GM19467 (cell line): ENCODE data around the gene CSF3.

Source experiments
- ATAC-seq: cut with Tn5 transposase; IDR thresholded peaks from one replicate; pipeline ENCODE4 v1.9.1; 2021; ENCODE audit warnings: mild to moderate bottlenecking, moderate library complexity; ENCODE audit not compliant: unreplicated experiment

The CSF3 gene

DNA sequence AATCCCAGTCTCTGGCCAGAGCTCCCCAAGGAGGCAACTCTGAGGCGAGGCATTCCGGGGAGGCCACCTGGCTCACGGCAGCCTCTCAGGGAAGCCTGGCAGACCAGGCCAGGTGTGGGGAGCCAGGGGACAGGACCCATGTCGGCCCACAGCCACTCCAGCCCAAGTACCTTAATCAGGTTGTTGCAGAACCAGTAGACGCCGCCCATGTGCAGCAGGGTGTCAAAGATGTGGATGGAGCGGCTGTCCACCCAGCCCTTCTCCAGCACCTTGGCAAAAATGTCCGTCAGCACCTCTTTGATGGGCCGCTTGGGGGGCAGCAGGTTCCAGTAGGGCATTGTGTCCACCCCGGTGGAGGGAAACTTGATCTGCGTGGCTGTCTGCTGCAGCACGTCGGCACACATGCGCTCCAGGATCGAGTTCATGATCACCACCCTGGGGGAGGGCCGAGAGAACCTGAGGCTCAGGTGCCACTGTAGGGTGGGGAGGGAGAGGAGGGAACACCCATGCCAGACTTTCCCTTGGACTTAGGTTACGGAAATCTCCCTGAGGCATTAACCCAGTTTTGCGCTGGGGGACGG, 7.8 kb downstream of the CSF3 start:
- ATAC-seq, result no peak

- no peak for ATAC-seq
Observed at GRCh38 chr17:40023590-40024292, 8.5 kb downstream of the CSF3 start.

DNA sequence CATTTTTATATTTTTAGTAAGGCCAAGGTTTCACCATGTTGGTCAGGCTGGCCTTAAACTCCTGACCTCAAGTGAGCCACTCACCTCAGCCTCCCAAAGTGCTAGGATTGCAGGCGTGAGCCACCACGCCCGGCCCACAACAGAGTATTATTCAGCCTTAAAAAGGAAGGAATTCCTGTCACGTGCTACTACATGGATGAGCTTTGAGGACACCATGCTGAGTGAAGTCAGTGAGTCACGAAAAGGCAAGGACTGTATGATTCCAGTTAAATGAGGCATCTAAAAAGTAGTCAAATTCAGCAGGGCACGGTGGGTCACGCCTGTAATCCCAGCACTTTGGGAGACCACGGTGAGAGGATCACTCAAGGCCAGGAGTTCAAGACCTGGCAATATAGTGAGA, 9.7 kb downstream of the CSF3 start:
- ATAC-seq, result no peak

DNA sequence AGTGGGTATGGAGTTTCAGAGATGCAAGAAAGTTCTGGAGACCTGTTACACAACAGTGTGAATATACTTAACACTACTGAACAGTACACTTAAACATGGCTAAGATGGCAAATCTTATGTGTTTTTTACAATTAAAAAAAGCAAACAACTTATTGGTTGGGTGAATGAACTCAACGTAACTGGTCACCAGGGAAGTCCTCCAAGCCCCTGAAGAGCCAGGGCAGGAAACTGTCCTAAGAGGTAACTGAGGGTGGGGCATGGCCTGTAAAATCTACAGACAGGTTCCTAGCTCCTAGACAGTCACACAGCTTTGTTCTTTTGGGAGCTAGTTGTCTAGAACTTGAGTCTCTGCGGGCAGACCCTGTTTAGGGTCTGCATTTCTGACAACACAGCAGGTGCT, 10.3 kb downstream of the CSF3 start:
- no peak for ATAC-seq

GRCh38 chr17:40025991-40026815, 11.0 kb downstream of the CSF3 start:
- no peak for ATAC-seq

- ATAC-seq, result no peak
Observed at GRCh38 chr17:40026816-40027613, 11.8 kb downstream of the CSF3 start.

DNA sequence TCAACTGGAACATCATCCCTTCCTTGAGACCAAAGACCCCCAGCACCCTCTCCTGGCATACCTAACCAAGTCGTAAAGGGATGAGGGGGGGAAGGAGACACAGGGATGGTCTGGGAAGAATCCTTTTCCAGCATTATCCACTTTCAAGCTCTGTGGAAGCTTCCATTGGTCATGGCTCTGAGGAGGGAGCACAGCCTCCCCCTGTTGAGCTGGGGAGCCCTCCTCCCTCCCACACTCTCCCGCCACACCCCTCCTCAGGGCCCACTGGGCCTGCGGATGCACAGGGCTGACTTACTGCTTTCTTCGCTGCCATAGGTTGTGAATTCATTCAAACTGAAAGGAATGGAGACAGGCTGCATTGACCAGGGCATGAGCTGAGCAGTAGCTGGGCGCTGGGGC, 12.4 kb downstream of the CSF3 start:
- no peak for ATAC-seq

DNA sequence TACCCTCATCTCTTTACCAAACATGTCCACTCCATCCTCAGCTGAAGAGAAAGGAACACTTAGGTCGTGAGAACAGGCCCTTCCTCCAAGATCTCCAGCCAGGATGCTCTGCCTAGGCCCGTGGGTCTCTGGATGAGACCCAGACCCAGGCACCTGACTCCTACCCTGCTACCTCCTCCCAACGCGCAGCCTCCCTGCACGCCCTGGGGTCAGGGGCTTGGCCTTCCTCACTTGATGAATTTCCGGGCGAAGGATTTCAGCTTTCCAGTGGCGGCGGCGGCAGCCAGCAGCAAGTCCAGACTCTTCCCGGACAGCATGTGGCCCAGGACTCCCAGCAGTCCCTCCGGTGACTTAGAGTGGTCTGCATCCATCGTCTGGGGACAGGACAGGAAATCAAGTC, 13.4 kb downstream of the CSF3 start:
- no peak for ATAC-seq

- ATAC-seq, result no peak
Observed at GRCh38 chr17:40031706-40032105, 16.5 kb downstream of the CSF3 start.

DNA sequence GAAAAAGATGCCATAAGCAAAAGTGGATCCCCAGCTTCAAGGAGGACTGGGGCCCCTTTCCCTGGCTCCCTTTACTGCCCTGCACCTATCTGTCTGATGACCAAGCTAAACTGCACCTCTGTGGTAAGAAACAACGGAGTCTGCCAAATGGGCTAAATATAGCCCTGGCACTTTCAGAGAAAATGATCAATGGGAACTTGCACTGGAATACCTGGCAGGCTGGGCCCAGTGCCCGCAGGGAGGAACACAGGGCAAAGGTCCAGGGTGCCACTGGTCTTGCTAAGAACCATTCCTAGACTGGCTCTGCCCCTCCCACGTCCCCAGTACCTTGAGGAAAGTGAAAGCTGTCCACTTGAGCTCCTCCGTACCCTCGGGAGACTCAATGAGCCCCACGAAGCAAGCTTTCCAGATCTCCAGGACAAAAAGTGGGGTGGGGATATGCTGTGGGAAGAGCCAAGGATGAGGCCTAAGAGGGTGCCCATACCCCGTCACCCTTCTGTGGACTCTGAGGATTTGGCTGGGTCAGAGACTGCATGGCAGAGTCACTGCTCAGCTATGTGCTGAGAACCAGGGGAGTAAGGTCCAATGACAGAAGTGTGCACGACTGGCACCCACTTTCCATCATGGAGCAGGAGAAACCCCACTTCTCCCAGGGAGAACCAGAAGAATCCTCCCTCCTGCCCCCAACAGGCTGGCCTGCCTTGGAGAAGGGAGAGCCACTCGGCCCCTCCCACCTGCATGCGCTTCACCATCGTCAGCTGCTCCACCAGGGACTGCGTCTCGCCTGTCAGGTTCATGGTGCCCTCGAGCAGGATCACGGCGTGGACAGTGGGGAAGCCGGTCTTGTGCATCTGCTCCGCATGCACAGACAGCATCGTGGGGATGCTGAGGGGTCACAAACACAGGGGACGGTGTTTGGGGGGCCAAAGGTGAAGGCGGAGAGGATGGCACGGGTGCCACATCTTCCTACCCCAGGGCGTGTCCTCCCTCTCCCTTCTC, 17.4 kb downstream of the CSF3 start:
- no peak for ATAC-seq

- no peak for ATAC-seq
Observed at GRCh38 chr17:40033339-40033738, 18.1 kb downstream of the CSF3 start.

DNA sequence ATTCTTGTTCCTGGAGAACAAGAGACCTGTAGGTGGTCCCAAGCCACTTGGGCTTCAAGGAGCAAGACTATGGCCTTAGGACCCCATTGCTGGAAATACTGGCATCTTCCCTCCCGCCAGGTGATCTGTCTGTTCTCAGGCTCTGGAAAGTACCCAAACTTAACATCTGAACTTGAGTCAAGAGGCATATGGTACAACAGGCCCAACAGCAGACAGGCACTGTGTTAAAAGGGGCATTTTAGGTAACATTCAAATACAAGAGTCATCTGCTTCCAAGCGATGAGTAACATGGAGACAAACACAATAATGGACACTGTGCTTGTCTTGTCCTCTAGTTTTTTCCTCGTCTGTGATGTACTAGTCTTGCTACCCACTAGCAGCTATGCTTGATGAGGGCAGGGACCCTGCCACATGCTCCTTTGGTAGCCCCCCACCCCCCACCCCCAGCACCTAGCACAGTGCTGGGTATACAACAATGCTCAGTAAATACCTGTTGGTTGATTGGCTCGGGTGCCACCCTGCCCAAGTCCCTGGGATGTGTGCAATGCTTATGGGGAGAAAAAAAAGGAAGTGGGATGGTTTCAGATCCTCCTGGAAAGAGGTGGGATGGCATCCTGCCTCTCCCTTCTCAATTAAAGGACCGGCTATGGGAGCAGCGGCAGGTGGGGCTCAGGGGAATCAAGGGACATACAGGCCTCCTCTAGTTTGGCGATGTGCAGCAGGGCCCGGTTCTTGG, 19.4 kb downstream of the CSF3 start:
- ATAC-seq, result no peak

DNA sequence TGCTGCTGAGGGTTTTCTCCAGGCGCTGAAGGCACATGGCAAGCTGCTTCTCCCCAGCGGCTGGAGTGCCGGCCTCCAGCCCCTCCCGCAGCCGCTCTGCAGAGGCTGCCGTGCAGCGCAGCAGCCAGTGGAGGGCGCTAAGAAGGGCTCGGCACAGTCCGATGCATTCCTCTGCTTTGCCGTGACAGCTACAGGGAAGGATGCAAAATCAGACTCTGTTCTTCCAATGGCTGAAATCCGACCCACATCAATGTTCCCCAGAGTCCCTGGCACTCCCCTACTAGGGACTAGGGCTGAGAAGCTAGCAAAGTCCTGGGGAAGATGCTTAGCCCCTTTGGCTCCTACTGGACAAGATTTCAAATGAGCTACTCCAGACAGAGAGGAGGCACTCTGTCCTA, 19.9 kb downstream of the CSF3 start:
- ATAC-seq, result no peak

DNA sequence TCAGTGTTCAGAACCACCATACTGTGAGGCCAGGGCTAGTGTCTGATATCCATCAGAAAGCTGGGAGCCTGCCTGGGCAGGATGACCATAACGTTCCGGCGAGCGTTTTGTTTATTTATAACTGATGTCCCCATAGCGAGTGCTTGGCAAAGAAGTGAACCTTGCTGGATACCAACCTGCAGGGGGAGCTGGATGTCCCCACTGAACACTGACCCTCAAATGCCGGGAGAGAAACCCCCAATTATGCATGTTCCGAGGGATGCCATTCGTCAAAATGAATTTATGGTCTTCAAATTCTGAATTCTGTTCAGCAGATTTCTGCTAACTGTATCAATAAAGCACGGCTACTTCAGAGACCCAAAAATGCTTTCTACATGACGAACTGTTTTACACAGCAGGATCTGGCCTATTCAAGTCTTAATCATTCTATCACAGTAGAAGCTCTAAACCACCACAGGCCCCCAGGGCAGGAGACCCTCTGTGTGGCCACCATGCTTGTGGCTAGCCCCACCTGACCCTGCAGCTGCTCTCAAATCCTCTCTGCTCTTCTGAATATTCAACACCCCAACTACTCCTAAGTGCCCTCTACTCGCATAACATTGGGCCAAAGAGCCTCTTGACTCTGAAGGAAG, 23.8 kb downstream of the CSF3 start:
- ATAC-seq, result no peak

GRCh38 chr17:40041196-40041595, 26.0 kb downstream of the CSF3 start:
- no peak for ATAC-seq

DNA sequence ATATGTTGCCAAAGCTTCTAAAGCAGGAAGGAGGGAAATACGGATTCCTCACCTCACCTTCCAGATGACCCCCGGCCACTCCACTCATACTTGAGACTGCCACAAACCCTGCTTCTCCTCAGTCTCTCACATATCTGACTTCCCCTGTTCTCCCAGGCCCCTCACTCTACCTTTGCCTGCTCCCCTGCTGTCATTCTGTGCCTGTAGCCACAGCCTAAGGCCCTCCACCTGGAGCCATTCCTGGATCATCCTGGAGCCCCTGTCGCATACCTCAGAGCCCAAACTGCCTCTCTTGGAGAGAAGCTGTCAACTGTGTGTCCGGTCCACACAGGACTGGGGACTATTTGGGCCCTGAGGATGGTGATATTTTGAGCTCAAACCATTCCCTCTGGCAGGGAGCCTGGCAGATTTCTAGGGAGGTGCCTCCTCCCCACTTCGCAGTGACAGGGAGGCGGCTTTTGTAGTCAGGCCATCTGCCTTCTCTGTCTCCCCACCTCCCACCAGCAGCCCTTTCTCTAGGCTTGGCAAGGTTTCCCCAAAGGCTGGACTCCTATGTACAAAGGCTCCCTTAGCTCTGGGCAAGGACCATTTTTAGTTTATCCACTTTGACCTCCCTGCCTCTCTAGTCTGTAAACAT, 41.3 kb downstream of the CSF3 start:
- no peak for ATAC-seq

GRCh38 chr17:40058186-40058784, 43.0 kb downstream of the CSF3 start:
- no peak for ATAC-seq

- no peak for ATAC-seq
Observed at GRCh38 chr17:40058865-40059264, 43.6 kb downstream of the CSF3 start.
